GM18511 (cell line): ENCODE data around the gene ETV5.

Experiments
- ATAC-seq: cut with Tn5 transposase; IDR thresholded peaks from one replicate; pipeline ENCODE4 v1.9.1; 2021; ENCODE audit warnings: mild to moderate bottlenecking, moderate library complexity; ENCODE audit not compliant: unreplicated experiment

Gene ETV5

DNA sequence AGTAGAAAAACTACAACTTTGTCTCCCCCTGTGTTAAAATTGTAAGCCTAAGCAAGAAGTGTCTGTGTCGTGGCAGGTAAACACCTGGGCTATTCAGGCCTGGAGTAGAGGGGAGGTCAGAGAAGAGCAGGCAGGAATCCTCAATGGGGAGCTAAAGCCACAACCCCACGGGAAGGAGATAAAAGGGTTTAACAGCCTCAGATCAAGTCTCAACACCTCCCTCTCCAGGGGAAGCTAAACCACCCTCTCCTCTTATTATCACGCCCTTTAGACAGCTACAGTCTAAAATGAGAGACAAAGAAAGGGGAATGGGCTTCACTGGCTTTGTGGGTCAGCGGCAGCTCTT lies 11.6 kb downstream of the ETV5 start:
- no peak for ATAC-seq

DNA sequence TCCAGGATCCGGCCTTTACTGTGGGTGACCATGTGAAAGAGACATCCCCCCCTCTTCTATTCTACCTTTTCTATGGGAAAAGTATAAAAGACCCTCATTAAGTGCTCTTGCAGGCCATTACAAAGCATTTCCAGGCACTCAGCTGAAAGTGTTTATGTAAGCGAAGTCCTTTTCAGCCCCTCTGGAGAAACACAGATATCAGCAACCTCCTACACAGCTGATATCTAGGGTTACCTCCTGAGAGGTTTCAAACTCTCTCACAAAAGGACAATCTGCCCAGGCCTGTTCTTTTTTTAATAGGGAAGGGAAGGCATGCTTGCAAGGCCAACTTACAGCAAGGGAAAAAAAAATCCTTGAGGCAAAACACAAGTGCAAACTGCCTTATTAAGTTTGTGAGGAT lies 12.6 kb downstream of the ETV5 start:
- ATAC-seq: no peak

DNA sequence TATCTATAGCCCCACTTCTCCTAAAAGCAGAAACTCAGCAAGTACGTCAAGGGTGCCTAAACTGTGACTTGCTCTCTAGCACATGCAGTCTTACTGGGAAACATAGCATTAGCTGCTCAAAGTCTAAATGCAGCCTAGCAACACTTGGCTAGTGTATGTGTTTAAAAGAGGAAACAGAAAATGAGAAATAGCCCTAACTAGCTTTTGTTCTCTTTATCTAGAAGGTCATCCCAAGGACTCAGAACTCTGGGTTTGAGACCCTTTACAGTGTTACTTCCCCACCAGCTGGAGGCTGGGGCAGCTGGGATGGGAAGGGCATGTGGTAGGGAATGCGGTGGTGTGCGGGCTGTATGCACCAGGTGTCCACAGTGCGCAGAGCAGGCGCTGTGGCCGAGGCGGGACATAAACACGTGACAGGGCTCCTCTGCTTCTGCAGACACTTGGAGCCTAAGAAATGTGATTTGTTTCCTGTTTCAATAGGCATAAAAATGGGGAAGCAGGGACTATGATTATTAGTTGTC lies 13.3 kb downstream of the ETV5 start:
- ATAC-seq: no peak

DNA sequence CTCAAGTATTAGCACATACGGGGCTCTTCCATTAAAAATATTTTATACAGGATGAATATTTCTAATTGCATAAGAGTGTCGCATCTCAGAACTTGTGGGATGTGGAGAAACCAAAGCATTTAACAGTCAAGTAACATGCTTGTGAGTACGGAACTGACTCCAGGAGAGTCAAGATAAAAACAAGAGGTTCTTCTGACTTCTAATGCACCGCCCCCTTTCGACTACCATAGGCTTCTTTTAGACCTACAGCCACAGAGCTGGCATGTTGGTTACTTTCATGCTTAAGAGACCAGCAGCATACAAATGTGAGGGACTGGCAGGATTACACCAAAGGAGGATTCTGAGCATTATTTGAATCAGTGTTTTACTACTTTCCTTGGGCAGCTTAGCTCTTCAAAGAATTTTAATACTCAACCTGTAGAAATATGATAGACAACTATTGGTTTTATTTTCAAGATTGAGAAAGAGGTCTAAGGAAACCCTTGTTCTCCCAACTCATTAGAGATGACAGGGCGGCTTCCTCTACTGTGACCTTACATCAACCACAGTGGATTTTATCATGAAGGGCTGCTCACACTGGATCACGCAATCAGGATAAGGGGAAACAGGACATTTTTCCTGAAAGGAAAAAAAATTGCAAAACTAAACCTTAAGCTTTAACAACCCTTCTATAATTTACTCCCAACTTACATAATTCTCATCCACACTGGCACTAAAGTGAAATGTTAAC lies 14.0 kb downstream of the ETV5 start:
- no peak for ATAC-seq

DNA sequence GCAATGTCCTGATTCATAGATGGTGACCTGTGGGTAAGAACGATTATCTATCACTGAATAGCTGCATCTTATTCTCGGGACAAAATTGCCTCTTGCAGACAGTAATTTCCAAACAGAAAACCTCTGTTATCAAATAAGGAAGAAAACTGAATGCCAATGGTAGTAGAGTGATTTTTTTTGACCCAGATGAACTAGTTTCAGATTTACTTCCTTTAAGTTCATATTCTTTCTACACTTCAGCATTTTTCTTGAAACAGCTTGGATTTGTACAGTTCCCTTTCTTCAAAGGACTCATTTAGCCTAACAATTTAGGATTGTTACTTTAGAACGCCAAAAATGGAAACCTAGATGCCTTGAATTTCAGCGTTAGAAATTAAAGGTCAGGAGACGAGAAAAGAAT lies 14.6 kb downstream of the ETV5 start:
- ATAC-seq: no peak

DNA sequence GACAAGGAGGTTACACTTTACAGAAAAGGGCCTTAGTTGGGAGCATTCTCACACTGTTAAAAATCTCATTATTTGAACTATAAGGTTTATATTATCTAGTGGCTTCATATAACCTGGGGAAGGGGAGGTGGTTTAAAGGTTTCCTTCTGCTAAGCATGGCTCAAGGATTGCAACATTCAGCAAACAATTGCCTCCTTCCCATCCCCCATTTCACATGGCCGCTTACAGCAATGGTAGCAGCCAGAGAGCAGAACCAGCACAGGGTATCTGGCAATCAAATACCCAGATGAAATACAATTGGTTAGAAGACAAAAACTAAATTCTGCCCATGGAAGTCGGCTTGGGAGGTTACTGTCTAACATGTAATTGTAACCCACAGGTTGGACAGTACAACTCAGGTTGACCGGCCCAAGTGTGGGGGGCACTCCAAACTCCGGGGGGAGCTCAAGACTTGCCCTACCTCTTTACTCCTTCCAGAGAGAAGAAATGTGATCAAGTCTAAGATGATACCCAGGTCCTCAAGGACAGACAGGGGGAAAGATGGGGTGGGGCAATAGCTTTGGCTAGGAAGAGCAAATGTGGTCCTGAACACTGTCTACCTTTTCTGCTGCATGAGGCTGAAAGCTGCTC lies 15.5 kb downstream of the ETV5 start:
- ATAC-seq: no peak

DNA sequence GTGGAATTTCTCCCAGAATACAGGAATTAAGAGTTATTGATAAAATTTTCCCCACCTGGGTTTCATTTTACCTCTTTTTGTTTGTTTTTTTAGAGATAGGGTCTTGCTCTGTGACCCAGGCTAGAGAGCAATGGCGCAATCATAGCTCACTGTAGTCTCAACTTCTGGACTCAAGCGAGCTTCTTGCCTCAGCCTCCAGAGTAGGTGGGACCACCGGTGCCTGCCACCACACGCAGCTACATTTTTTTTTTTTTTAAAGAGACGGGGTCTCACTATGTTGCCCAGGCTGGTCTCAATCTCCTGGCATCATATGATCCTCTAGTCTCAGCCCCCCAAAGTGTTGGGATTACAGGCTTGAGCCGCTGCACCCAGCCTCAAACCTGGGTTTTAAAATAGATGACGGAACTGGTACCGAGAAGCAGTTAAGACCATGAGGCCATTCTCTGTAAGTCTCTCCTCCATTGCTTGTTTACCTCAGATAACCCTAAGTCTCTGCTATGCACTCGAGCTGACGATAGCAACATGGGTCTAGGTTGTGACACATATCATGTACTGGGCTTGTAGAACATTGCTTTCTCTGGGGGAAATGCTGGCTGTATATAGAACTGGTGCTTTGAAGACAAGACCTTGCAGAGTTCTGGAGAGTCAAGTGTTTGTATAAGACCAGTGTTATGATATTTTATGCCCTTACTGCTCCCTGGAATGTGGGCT lies 16.4 kb downstream of the ETV5 start:
- no peak for ATAC-seq

DNA sequence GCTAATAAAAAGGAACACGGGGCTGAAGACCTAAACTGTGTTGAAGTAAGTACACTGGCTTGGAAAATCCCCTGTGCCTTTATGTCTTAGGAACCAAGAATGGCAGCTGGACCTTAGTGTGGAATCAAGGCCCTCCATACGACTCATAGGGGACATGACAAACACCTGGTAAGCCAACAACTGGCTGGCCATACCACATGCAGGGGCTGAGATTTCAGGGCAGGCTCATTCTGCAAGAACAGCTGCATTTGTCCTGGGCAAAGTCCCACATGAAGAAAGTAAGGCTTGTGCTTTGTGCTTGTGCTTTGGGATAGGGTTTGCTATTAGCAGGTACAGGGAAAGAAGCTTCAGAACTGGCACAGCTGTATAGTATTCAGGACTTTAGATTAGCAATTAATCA lies 18.0 kb downstream of the ETV5 start:
- ATAC-seq: no peak

DNA sequence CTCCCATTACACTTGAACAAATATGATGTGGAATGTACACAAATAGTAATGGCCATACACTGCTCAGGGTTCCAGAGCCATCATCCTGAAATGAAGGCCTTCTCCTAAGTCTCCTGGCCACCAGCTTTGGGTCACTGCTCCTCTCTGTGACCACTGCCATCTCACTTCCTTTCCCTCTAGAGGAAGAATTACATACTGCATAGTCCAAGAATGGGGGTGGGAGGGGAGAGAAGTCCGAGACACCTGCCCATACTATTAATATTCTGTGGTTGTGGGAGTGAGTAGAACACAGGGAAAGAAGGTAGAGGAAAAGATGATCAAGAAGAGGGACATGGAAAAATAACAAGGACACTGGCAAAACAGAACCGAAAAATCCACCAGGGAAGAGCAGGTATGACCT lies 20.6 kb downstream of the ETV5 start:
- no peak for ATAC-seq

DNA sequence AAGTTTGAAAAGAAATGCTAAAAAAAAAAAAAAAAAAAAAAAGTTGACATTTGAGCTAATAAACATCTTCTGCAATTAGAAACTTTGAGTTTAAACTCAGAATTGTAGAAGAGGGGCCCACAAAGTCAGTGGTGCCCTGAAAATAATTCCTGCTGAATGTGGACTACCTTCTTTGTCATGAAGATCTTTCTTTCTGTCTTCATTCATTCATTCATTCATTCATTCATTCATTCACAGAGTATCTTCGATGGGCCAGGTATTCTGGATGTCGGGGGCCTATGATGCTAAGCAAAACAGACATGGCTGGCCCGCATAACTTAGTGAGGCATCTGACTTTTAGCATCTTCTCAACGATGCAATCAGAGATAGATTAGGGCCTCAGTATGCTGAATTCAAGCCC lies 24.6 kb downstream of the ETV5 start:
- ATAC-seq: no peak

DNA sequence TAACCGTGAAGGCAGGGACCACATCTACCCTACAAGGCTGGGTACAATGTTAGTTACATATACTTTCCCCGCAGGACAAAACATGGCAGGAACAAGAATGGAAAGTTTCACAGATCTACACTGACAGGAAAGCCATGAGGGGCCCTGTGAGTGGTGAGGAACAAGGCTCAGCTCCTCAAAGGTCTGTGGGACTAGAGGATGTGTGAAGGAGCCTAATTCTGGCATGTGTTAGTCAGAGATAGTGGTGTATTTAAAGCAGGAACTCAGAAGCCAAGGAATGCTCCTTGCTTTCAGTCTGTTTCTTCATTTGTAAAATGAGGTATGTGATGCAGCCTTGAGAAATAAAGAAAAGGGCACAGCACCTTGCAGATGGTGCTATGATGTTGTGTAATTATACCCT lies 25.1 kb downstream of the ETV5 start:
- ATAC-seq: no peak

DNA sequence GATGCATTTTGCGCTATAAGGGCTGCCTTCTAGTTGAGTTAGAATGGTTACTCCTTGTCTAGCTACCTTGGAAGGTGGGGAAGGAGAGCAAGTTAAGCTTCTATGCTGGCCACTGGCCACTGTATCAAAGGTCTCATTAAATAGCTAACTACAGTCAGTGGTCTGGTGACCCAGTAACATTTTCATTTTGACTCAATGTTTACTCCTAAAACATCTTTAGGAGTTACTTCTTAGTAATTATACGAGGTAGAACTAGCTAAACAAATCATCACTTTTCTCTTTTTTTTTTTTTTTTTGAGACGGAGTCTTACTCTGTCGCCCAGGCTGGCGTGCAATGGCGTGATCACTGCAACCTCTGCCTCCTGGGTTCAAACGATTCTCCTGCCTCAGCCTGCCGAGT lies 26.7 kb downstream of the ETV5 start:
- ATAC-seq: no peak

DNA sequence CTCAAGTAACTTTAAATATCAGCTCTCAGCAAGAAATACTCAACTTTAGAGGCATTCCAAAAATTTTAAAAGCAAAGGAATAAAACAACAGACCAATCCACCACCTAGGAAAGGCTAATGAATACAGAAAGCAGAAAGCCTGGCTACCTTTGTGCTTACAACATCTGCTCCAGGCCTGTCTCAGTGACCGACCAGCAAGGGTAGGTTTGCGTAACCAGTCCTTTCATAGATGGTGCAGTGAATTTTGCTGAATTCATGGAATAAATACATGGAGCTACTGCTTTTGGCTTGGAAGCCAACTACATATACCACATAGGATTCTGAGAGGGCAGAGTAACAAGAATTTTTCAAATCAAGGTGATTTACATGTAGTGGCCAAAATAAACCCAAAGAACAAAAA lies 27.2 kb downstream of the ETV5 start:
- ATAC-seq: no peak

DNA sequence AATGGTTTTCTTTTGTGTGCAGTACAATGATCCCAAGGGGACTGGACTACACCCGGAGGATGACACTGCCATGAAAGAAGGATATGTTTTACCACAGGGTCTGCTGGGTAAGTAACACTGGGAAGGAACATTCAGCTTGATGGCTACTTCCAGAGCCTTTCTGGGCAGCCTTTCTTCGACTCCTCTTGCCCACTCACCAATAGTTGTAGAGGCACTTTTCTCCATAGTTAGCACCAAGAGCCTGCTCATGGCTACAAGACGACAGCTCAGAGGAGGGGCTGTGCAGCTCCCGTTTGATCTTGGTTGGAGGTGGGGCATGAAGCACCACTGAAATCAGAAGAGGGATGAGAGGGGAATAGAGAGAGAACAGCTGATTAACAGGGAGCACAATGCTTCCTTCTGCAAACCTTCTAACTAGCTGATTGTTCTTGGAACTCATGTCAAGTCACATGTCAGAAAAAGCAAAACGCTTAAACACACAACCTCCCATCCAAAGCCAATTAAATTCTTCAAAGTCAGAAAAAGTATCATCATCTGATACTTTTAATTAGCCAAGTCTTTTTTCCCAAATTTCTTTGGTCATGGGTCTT lies 27.9 kb downstream of the ETV5 start:
- ATAC-seq: no peak

DNA sequence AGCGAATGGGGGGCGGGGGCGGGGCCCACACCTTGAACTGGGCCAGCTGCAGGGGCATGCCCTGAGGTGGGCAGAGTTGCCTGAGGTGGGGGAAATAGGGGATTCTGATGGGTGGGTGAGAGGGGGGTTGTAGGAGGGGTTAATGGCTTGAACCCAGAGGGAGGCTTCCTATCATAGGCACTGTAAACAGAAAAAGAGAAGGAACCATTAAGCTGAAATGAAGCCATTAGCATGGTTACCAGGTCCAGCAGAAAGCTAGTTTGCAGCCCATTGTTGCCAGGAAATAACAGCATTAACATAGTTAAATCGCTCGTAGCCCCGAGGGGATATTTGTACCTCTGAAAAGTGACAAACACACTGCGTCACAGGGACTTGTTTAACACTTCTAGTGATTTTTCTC lies 29.0 kb downstream of the ETV5 start:
- ATAC-seq: no peak

DNA sequence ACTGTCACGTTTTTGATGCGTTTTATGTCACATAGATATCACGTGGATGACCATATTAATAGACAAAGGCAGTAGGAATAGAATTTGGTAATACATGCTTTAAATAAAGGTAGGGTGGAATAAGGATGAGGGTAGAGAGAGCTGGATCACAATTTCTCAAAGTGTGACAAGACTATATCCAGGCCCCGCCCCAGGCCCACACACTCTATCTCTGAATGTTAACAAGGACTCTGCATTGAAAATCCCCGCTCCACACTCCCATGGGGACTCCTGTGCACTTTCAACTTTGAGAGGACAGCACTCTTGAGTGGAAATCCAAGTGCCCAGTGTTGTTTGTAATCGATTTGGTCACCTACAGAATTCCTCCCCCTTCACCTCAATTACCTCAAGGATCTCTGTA lies 31.4 kb downstream of the ETV5 start:
- ATAC-seq: no peak

DNA sequence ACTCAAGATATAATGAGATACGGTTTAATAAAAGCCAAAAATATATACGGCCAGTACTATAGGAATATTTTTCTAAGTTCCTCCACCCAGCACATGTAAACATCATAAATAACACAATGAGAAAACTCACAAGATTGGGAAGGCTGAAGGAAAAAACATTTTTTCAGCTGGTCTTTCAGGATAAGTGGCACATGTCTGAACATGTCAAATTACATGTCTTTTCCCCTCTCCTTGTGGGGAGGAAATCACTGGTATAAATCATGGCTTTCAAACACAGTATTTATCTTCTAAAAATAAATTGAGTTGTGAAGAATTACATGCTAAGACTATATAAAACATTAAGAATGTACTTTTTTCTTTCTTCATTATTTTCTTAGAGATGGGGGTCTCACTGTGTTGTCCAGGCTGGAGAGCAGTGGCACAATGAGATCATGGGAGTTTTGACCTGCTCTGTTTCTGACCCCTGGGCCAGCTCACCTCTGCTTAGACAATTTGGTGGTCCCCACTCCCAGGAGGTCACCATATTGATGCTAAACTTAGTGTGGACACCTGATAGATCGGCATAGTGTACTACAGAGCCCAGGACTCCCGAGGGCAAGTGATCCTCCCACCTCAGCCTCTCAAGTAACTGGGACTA lies 32.8 kb downstream of the ETV5 start:
- no peak for ATAC-seq

DNA sequence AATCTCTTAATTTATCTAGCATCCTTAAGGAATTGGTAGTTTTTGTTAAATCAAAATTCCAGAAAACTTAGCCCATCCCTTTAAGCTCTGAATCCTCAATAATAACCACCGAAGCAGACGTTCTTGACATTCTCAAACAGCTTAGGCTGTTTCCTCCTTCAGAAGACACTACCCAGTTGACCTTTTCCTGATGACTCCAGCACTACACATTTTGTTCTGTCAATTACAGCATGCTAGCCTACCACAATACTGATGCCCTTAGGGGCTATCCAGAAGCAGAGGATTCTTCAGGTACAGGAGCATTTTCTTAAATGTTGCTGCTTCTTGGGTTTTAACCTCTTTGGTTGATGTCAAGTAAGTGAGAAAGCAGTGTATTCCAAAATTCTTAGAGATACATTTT lies 33.4 kb downstream of the ETV5 start:
- no peak for ATAC-seq

DNA sequence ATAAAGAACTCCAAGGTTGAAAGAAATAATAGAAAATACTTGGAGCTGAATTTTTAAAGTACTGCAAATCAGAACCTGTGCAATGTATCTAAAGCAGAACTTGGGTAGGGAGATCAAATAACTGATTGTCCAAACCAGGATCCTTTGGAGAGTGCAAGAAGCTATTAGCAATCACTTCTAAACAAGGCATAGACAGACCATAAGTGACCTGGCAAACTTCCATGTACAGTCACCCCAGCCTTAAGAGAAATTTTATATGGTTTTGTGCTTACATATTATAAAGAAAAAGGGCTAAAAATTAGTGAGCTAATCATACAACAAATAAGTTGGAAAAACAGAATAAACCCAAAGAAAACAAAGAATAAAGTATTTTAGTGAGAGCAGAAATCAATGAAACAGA lies 35.2 kb downstream of the ETV5 start:
- no peak for ATAC-seq

DNA sequence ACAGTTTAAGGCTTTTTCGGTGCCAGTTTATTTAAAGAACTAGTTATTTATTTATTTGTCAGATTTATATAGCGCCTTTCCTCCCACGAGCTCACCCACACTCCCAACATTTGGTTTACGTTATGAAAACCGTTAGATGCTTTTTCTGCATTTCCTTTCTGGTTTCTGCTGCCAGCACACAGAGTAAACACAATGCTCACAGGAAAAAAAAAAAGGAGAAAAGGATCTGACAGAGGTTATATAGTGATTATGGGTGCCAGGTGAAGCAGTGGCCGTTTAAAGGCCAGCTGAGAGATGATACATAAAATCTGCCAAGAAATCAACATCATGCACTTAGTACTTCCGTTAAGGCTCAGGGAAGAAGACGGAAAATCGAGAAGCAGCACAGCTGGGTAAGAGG lies 37.9 kb downstream of the ETV5 start:
- no peak for ATAC-seq

DNA sequence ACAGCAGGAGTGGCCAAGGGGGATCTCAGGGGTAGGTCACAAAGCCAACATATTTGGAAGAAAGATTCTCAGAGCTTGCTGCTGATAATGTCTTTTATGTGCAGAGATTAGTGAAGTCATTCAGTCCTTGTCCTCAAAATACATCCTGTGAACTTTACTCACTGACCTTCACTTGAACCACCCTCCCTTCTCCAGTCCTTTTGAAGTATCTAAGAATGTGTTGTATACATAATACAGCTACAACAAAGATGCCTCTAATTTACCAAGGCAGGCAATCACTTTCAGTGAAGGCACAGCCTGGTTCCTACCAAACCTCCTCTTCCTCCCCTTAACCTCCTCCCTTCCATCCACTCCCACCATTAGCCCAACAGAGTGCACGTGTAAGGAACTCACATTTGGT lies 38.3 kb downstream of the ETV5 start:
- ATAC-seq: no peak
